ENCODE measurements around the gene CIB4.

CIB4 gene

GRCh38 chr2:26639685-26640243 is 1.4 kb downstream of the CIB4 start:
- DNase-seq, result no peak

DNA sequence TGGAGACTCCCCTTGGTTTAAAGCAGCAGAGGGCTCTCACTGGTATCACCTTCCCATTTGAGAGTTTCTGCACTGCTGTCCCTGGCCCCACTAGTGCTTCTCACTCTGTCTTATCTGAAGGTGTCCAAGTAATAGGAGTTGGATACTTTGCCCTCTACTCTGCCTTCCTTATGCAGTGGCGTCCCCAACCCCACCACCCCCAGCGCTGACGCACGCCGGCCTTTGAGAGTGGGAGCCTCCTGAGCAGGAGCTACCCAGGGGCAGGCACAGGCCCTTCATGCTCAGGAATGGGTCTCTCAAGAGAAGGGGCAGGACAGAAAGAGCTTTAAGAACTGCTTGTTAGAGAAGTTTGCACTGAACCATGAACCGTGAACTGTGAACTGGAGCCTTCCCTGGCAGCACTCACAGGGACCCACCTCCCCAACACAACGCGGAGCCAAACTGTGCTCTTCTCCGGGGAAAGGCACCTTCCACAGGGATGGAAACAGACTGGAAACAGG is 3.3 kb downstream of the CIB4 start:
- no peak for DNase-seq

DNA sequence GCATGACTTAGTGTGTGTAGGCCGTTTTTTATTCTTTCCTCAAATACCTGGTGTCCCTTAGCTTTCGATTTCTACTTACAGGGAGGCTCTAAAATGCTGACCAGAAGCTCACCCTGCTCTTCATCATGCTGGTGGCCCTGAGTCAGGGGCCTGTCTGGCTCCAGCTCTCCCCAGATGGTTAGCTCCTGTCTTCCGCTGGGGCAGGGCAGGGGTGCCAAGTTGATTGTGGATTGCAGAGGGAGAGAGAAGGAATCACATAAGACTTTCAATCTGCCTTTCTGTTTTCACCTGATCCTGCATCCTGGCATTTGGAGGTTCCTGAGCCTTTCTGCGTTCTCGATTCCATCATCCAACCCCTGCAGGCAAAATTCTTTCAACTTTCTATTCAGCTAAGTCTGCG is 4.2 kb downstream of the CIB4 start:
- DNase-seq, result no peak

- no peak for DNase-seq
Measured at GRCh38 chr2:26635401-26635800, 5.8 kb downstream of the CIB4 start.

DNA sequence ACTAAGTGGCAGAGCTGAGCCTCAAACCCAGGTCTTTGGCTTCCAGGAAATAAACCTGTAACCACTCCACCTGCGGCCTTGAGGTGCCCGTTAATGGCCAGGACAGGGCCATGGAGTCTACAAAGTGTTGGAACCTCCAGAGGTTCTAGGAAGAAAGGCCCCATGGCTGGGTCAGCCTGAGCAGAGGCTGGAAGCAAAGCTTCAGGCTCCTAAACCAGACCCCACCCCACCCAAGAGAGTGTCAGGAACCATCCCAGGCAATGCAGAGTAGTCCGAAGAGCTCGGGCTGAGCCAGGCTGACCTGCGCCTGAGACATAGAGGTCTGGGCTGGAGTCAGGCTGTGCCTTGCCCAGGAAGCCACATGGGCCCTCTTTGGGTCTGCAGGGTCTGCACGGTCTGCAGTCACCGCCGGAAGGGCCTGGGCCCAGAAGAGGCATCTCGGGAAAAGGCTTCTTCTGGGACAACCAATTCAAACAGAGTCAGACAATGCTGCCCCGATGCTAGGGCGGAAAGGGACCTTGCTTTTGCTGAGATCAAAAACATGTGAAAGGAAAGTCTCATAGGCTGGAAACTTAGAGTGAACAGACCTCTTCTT is 6.4 kb downstream of the CIB4 start:
- DNase-seq, result no peak

DNA sequence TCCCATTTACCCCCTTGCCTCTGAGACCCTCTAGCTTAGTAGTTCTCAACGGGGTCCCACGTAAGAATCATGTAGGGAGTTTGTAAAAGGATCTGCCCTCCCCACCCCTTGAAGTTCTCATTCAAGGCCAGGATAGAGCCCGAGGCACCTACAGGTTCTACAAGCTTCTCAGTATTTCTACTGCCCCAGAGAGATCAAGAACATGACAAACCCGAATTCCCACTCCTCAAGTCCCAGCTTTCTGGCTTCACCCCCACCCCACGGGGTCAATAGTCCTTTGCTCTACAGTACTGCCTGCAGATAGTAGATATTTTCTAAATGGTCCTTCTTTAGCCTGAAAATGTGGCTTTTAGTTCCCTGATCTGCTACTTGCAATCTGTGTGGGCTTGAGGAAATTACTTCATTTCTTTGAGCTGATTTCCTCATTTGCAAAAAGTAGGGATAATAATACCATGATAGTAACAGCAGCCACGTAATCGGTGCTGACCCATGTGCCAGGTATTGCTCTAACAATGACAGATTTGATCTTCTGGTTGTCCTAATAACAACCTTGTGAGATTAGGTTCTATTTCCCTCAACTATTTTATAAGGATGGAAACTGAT is 7.1 kb downstream of the CIB4 start:
- DNase-seq, result no peak

DNA sequence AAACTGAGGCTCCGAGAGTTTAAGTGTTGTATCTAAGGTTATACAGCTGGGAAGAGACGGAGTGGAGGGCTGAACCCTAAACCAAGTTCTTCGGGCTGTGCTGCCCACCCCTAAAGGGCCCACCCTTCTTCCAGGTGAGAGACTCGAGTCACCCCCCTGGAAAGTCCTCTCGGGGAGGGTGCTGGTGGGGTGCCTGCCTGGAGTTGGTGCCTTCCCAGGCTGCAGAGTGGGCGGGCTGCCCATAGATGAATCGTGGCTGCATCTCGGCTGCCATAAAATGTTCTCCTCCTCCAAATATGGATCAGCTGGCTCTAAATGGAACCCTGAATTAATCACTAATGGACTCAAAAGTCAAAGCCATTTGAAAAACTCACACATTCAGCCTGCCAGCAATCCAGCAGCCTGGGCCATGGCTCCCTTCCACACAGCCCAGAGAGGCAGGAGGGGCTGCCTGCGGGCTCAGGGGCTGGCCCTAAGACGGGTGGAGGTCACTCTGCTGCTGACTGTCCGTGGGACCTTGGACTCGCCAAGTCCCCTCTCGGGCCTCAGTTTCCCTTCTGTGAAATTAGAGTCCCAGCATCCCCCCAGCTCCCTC is 7.7 kb downstream of the CIB4 start:
- DNase-seq, result no peak

DNA sequence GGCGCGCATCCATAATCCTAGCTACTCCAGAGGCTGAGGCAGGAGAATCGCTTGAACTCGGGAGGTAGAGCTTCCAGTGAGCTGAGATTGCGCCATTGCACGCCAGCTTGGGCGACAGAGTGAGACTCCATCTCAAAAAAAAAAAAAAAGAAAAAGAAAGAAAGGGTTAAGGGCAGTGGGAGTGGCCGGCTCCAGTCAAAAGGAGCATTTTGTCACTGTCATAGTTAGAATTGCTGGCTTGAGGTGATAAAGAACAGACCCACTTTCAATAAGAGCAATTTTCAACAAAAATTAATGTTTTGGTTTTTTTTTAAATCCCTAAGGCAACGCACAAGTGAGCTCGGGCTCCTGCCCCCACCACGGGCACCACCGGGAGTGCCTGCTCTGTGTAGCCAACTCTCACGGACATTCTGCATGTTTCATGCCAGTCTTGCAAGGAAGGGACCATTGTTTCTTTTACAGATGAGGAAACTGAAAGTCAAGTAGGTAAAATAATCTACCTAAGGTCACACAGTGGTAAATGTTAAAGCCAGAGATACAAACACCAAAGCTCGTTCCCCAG is 8.5 kb downstream of the CIB4 start:
- DNase-seq, result no peak

DNA sequence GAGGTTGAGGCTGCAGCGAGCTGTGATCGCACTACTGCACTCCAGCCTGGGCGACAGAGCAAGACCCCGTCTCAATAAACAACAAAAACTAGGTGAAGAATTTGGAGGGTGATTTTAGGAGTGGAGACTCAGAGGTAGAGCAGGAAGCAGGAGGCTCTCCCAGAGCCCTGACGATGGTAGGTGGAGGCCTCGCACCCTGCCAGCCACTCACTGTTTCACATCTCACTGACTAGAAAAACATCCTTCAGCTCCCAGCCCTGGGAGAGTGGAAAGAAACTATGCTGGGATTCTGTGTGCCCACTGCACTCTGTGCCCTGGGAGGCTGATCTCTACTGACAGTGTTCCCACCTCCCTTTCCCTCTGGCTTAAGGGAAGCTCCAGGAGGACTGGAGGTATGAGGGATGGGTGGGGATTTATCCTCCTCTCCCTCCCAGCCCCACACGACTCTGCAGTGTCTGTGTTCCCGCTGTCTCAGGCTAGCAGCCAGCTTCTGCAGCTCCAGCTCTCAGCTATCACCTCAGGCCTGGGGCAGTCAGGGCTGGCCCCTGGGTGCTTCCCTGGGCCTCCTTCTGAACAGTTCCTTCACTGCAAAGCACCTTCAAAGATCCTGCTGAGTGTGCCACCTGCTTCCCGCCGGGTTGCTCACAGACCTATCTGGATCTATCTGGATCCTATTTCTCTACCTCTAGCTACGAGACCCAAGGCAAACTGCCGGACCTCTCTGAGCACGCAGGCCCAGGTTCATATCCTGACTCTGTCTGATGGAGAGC is 9.6 kb downstream of the CIB4 start:
- no peak for DNase-seq

DNA sequence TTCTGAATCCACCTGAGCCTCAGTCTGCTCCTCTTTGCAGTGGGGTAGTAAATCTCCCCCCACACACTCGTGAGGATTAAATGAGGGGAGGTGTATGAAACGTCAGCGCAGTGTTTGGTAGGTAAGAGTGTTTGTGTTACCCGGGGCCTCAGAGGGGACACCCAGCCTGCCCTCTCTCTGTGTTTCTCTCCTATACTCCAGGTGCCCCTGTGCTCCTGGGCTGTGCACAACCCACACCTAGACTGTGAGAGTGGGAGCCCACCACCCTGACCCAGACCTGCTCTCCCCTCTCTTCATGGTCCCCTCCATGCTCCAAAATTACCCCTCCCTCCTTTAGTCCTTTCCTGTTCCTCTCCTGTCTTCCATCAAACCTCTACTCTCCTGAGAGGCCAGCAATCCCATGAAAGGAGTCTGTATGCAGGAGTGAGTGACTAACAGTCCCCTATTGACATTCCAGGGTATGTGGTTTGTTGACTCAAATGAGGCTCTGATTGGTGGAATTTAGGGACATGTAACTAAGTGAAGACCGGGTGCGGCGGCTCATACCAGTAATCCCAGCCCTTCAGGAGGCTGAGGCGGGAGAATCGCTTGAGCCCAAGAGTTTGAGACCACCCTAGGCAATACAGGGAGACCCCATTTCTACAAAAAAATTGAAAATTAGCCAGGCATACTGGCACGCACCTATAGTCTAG is 10.4 kb downstream of the CIB4 start:
- no peak for DNase-seq

DNA sequence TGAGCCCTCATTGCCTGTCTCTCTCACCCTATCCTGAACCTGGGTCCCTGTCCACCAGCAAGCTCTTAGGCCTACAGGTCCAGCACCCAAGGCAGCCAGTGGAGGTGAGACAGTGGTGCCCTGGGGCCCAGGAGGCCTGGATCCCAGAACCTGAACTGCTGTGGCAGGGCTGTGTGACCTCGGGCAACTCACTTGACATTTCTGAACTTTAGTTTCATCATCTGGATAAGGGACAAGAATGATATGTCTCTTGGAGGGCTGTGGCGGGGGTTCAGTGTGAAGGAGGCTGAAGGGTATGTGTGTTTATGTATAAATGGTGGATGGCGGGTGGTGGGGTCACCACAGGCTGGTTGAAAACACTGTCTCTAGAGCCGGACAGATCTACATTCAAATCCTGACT is 10.9 kb downstream of the CIB4 start:
- no peak for DNase-seq

DNA sequence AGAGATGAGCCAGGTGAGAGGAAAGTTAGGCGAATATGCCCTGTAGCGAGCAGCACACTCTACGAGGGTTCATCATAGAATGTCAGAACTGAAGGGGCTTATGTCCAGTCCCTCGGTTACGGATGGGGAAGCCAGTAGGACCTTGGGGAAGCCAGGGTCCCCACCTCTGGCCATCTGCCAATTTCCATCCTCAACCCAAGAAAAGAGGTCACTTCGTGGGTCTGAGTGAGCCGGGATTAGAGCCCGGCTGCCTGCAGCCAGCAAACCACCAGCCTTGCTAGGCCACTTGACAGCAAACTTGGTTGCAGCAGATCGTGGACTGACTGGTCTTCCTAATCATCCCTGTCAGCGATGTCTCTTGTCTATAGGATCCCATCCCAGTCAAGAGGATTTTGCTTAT is 11.4 kb downstream of the CIB4 start:
- no peak for DNase-seq

DNA sequence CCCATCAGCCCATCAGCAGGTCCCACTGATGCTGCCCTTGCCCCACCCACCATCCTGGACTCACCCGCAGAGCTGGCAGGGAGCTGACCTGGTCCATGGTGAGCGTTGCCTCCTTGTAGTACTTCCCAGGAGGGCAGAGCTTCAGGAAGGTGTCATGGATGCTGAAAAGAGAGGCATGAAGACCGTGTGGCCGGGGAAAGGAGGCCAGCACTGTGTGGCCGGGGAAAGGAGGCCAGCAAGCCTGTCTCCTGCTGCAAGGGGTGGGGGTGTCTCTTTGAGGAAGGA is 11.9 kb downstream of the CIB4 start:
- no peak for DNase-seq

- no peak for DNase-seq
Measured at GRCh38 chr2:26628561-26629345, 12.4 kb downstream of the CIB4 start.

DNA sequence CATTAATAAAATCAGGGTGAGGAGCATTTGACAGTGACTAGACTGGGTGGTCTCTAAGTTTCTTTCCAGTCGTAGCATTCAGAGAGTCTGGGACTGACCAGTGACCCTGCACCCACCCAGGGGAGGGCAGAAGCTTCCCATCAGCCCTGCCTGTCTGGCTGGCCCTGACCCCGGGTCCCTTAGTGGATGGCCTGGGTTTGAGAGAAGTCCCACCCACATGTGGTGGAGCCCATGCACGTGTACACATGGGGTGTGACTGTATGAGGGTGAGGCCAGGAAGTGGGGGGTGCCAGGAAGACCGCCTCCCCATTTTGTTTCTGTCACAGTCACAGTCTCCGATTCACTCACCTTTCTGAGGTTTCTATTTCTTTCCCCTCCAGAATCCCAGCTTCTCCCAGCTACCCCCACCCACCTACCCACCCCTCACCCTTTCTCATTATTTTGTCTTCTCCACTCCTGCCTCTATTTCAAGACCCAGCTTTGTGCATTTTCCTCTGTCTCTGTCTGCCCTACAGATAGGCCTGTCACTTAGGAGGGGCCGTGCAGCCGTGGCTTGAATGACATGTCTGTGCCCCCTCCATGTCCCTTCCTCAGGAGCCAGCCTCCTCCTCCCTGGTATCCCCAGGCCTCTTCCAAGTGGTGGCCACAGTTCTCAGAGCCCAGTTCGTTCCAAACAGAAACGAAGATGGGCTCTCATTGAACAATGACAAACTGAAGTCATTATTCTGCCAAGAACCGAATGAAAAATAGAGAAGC is 13.6 kb downstream of the CIB4 start:
- DNase-seq, result no peak

DNA sequence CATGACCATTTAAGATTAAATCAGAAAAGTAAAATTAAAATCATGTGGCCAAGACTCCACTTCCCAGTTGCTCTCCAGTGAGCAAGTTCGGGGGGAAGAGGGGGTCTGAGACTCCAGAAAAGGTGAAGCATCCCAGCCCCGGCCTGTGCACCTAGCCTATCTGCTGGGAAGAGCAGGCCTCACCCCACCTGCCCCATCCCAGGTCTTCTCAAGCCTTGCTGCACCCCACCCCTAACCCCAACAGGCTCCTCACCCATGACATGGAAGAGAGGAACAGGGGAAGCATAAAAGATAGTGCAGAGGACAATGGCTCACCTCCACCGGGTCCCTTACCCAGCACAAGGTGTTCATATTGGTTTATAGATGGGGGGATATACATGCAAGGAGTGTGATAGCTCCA is 14.6 kb downstream of the CIB4 start:
- DNase-seq, result no peak

GRCh38 chr2:26623541-26624495 is 17.3 kb downstream of the CIB4 start:
- peak; percentile 30 for DNase-seq

DNA sequence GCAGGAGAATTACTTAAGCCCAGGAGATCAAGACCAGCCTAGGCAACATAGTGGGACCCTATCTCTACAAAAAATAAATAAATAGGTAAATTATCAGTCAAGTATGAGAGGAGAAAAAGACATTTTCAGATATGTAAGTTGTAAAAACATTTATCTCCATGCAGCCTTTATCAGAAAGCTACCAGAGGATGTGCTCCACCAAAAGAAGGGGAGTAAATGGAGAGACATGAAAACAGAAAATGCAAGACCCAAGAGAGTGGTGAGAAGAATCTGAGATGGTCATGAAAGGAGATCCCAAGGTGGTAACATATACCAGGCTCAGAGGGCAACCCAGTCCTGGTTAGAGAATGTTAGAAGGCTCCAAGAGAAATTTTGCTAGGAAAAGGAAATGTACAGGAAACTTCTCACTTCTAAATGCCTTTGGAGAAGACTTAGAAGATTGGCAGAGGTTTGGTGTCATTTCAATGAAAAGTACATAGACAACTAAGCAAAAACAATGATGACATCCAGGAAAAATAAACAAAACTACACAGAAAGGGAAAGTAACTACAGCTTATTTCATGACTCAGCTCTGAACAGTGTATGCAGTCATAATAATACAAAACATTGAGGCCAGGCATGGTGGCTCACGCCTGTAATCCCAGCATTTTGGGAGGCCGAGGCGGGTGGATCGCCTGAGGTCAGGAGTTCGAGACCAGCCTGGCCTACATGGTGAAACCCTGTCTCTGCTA is 19.5 kb downstream of the CIB4 start:
- DNase-seq, result no peak

- no peak for DNase-seq
Measured at GRCh38 chr2:26620031-26620605, 21.0 kb downstream of the CIB4 start.

All from NCI-H446 treated with DMSO at 0.1 percent for 48 hours (cell line).